ENCODE data around the gene CDC42BPA.
"Not testable (repeated sequence)": the region's sequence is repeated elsewhere in the genome, so short reads cannot be mapped to it uniquely, and the experiment has no call there.

Gene CDC42BPA

GRCh38 chr1:227112538-227112937, 205.8 kb downstream of the CDC42BPA start:
- no peak for DNase-seq

GRCh38 chr1:227111782-227112181, 206.5 kb downstream of the CDC42BPA start:
- no peak for DNase-seq

- DNase-seq: not testable (repeated sequence)
These were observed 213.0 kb downstream of the CDC42BPA start for GRCh38 chr1:227105291-227105690.

- no peak for DNase-seq
These were observed 216.2 kb downstream of the CDC42BPA start for GRCh38 chr1:227102056-227102455.

- peak in 1 of 2 experiments; percentile 51 for DNase-seq
These were observed 223.9 kb downstream of the CDC42BPA start for GRCh38 chr1:227094249-227094966.

GRCh38 chr1:227093309-227093708, 225.0 kb downstream of the CDC42BPA start:
- DNase-seq: no peak

GRCh38 chr1:227092069-227092468, 226.2 kb downstream of the CDC42BPA start:
- no peak for DNase-seq

GRCh38 chr1:227086636-227087035, 231.7 kb downstream of the CDC42BPA start:
- no peak for DNase-seq

- no peak for DNase-seq
These were observed 235.1 kb downstream of the CDC42BPA start for GRCh38 chr1:227082999-227083746.

- no peak for DNase-seq
These were observed 240.5 kb downstream of the CDC42BPA start for GRCh38 chr1:227077783-227078182.

- DNase-seq: no peak
These were observed 244.5 kb downstream of the CDC42BPA start for GRCh38 chr1:227073786-227074185.

- no peak for DNase-seq
These were observed 245.3 kb downstream of the CDC42BPA start for GRCh38 chr1:227072991-227073390.

- DNase-seq: no peak
These were observed 246.3 kb downstream of the CDC42BPA start for GRCh38 chr1:227071895-227072587.

GRCh38 chr1:227070638-227071285, 247.5 kb downstream of the CDC42BPA start:
- DNase-seq: no peak

- no peak for DNase-seq
These were observed 248.8 kb downstream of the CDC42BPA start for GRCh38 chr1:227069490-227069889.

- no peak for DNase-seq
These were observed 249.4 kb downstream of the CDC42BPA start for GRCh38 chr1:227068883-227069282.

- DNase-seq: no peak
These were observed 251.3 kb downstream of the CDC42BPA start for GRCh38 chr1:227066999-227067398.

- DNase-seq: no peak
These were observed 253.0 kb downstream of the CDC42BPA start for GRCh38 chr1:227065311-227065710.

- no peak for DNase-seq
These were observed 256.0 kb downstream of the CDC42BPA start for GRCh38 chr1:227062306-227062705.

- no peak for DNase-seq
These were observed 259.2 kb downstream of the CDC42BPA start for GRCh38 chr1:227059076-227059475.

GRCh38 chr1:227058321-227058751, 260.0 kb downstream of the CDC42BPA start:
- DNase-seq: no peak

- DNase-seq: no peak
These were observed 269.0 kb downstream of the CDC42BPA start for GRCh38 chr1:227049253-227049652.

- no peak for DNase-seq
These were observed 274.5 kb downstream of the CDC42BPA start for GRCh38 chr1:227043755-227044154.
